GM23248 (cell line): ENCODE data around the gene DEFB129.

ENCODE experiments used
- EZH2 ChIP-seq: fragments of 200-600 bp; sonication (generic); IDR thresholded peaks from 2 replicates; pipeline ENCODE4 v1.6.1; 2018; ENCODE audit warnings: antibody characterized with exemption, mild to moderate bottlenecking; ENCODE audit not compliant: insufficient read depth, poor library complexity, severe bottlenecking
- EZH2phosphoT487 ChIP-seq: fragments of 200-600 bp; sonication (generic); IDR thresholded peaks from 2 replicates; pipeline ENCODE4 v1.6.1; 2018; ENCODE audit warnings: antibody characterized with exemption, moderate library complexity, mild to moderate bottlenecking, low read depth; ENCODE audit not compliant: insufficient read depth

DNA sequence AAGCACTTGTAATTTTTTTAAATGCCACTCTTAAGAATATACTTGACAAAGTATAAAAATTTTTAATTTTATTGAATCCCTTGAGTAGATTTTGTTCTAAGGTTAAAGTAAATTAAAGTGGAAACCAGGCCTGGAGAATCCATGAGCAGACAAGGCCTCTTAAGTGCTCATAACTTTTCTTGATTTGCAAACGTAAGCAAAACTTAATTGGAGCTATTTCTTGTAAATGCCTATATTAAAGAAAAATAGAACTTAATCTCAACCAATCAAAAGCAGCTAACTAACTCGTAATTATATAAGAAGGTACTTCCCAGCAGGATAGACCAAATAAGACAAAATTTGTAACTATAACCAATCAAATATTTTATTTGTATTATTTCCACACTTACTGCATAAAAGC lies 12.7 kb upstream of the DEFB129 start:
- TF ChIP-seq EZH2phosphoT487 (no peak), EZH2 (no peak)
